ENCODE results near the gene RPS6KC1.
"Not testable (repeated sequence)": the region's sequence is repeated elsewhere in the genome, so short reads cannot be mapped to it uniquely, and the experiment has no call there.

Gene RPS6KC1

GRCh38 chr1:213075725-213076124 is 24.7 kb downstream of the RPS6KC1 start:
- DNase-seq: no peak
- no peaks in the 10 kb centered on the region for H3K27me3 Mint-ChIP-seq
- H3K4me3 Mint-ChIP-seq: no peak overlapping the region
- H3K4me1 Mint-ChIP-seq: peaks cover 5% of the 10 kb centered on the region
- H3K27ac Mint-ChIP-seq: no peak overlapping the region
- no peaks in the 10 kb centered on the region for H3K9me3 Mint-ChIP-seq
- no peak for ATAC-seq

DNA sequence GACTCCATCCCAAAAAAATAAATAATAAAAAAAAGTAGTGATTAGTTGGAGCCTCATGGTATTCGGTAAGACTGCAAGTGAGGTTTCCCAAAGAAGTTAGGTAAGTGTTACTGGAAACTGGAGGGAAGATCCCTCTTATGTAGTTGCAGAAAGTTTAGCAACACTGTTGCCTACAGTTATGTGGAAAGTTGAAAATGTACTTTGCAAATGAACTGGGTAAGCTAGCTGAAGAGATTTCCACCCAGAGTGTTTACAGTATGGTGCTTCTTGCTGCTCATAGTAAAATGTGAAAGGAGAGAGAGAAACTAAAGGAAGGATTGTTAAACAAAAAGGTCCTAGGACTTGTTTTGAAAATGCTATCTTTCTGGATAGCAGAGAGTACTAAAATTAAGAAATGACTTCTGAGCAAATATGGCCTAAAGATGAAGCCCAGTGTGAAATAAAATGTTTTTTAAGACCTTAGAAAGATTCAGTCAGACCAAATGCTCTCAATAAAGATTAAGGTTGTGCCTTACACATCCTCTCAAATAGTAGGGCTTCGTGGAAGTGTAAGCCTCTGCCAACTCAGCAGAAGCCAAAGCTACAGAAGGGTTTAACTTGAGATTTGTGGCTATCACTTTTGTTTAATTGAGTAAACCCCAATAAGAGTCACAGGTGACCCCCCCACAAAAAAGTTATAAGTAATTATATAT is 31.5 kb downstream of the RPS6KC1 start:
- ATAC-seq: peak; percentile 48
- H3K4me3 Mint-ChIP-seq: peak overlapping the region in 1 of 2 donors; percentile 58
- peak overlapping the region; percentile 29 to 84 for H3K27ac Mint-ChIP-seq
- no peak for DNase-seq
- H3K27me3 Mint-ChIP-seq: no peaks in the 10 kb centered on the region
- peaks cover 23% of the 10 kb centered on the region for H3K4me1 Mint-ChIP-seq
- no peaks in the 10 kb centered on the region for H3K9me3 Mint-ChIP-seq

GRCh38 chr1:213083112-213083445 is 32.0 kb downstream of the RPS6KC1 start:
- Mint-ChIP-seq H3K27ac (no peak overlapping the region), H3K4me3 (no peak overlapping the region)

GRCh38 chr1:213087911-213088310 is 36.9 kb downstream of the RPS6KC1 start:
- no peaks in the 10 kb centered on the region for H3K9me3 Mint-ChIP-seq
- H3K4me3 Mint-ChIP-seq: no peak overlapping the region
- peak overlapping the region in 1 of 2 donors; percentile 70 for H3K27ac Mint-ChIP-seq
- ATAC-seq (no peak), DNase-seq (no peak)
- peaks cover 8% of the 10 kb centered on the region for H3K4me1 Mint-ChIP-seq
- no peaks in the 10 kb centered on the region for H3K27me3 Mint-ChIP-seq

More at GRCh38 chr1:213083112-213083445, 32.0 kb downstream of the RPS6KC1 start:
- Mint-ChIP-seq H3K9me3 (no peaks in the 10 kb centered on the region), H3K27me3 (no peaks in the 10 kb centered on the region), H3K4me1 (peaks cover 23% of the 10 kb centered on the region)
- DNase-seq (peak in 1 of 2 donors; percentile 25), ATAC-seq (peak; percentile 74)

DNA sequence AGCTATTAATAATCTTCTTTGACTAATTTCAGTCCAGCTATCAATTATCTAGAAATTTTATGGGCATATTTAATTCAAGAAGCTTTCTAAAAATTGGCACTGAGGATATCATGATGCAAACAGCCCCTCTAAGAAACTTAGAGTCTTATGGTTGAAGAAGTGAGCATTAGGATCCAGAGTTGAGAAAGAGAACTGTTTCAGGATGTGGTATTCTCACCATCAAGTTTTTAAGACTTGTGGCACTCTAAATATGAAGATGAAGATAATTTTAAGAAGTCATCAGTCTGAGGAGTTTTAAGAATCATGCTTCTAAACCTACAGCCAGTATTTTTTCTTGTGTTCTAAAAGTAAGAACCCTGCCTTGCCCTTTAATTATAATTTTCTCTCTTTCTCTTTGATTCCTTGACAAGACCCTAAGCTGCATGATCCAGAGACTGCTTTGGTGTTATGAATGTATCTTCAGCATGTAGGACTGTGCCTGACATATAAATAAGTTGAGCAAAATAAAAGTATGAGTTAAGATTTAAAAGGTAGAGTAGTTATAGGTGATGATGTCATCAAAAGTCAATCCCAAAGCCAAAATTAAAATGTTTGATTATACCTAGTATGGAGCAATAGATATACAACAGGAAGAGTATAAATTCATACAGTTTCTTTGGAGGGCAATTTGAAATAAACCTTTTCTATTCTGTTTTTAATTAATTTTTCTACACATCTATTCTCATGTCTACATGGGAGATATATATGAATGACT is 39.1 kb downstream of the RPS6KC1 start:
- H3K4me1 Mint-ChIP-seq: no peaks in the 10 kb centered on the region
- H3K4me3 Mint-ChIP-seq: no peak overlapping the region
- H3K9me3 Mint-ChIP-seq: no peaks in the 10 kb centered on the region
- no peak overlapping the region for H3K27ac Mint-ChIP-seq
- no peak for ATAC-seq
- H3K27me3 Mint-ChIP-seq: no peaks in the 10 kb centered on the region
- no peak for DNase-seq

DNA sequence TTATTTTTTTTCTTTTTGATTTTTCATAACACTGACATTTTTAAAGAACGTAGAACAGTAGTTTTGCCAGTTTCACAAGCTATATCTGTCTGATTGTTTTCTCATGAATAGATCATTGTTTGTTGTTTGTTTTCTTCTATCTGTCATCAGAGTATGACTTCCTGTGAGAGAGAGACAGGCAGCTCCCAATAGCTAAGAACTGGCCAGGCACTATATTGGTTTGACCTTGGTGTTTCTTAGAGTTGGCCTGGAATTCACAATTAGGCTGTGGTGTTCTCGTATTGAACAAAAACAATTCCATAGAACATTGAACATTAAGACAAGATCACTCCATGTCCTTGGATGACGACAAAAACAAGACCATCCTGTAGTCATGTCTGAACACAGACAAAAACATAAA is 43.4 kb downstream of the RPS6KC1 start:
- DNase-seq (no peak), ATAC-seq (no peak)
- Mint-ChIP-seq H3K9me3 (no peaks in the 10 kb centered on the region), H3K4me3 (no peak overlapping the region), H3K27ac (no peak overlapping the region), H3K4me1 (no peaks in the 10 kb centered on the region), H3K27me3 (no peaks in the 10 kb centered on the region)

DNA sequence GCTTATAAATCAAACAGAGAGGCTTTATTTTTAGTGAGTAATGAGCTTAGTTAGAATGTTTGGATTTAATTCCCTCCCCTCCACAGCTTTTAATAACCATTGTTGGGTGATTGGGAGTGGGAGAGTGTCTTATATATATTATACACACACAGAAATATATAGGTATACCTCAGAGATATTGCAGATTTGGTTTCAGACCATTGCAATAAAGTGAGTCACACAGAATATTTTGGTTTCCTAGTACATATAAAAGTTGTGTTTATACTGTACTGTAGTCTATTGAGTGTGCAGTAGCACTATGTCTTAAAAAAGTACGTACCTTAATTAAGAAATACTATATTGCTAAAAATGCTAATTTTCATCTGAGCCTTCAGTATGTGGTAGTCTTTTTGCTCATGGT is 44.4 kb downstream of the RPS6KC1 start:
- Mint-ChIP-seq H3K27me3 (no peaks in the 10 kb centered on the region), H3K4me1 (no peaks in the 10 kb centered on the region), H3K27ac (no peak overlapping the region), H3K4me3 (no peak overlapping the region), H3K9me3 (no peaks in the 10 kb centered on the region)
- DNase-seq (no peak), ATAC-seq (no peak)

GRCh38 chr1:213099682-213100399 is 48.8 kb downstream of the RPS6KC1 start:
- no peaks in the 10 kb centered on the region for H3K9me3 Mint-ChIP-seq
- ATAC-seq (no peak), DNase-seq (no peak)
- H3K4me1 Mint-ChIP-seq: peaks cover 5% of the 10 kb centered on the region
- no peak overlapping the region for H3K4me3 Mint-ChIP-seq
- no peak overlapping the region for H3K27ac Mint-ChIP-seq
- no peaks in the 10 kb centered on the region for H3K27me3 Mint-ChIP-seq

GRCh38 chr1:213100565-213100964 is 49.5 kb downstream of the RPS6KC1 start:
- not testable (repeated sequence) for DNase-seq, H3K4me3 Mint-ChIP-seq, H3K27ac Mint-ChIP-seq, H3K9me3 Mint-ChIP-seq, H3K4me1 Mint-ChIP-seq, ATAC-seq, H3K27me3 Mint-ChIP-seq

DNA sequence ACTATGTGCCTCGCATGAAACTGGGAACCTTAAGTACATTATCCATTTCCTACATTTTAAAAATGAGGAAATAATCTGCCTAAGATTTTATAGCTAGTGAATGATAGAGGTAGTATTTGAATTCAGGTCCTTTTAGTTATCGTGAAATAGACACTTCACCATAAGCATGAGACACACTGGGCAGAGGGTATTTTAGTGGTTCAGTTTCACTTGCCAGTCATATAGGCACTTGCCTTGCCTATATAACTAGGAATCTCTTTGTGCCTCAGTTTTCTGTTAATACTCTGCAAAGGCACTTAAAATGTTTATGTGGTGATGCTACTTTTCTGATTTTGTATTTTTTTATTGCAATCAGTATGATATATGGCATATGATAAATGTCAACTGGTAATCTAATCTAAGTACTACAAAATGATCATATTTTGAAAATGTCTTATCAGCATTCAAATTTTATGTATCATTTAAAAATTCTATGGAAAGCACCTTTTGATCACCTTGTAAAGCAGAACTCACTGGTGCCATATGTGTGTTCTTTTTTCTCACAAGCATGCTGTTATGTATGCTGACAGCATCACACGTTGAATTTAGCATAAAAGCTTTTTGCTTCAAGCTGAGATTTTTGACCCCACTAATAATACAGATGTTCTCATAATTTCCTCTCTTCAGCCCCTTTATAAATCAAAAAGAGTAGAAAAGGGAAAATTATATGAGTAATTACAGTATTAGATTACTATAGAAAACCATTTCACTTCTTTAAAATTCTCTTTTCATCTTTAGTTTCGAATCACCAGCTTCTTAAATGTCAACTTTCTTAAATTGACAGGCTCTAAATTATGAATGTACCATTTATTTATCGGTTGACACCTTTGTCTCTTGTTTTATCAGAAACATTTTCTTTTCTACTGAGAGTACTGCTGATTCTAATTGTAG is 52.6 kb downstream of the RPS6KC1 start:
- Mint-ChIP-seq H3K4me1 (peaks cover 5% of the 10 kb centered on the region), H3K27me3 (no peaks in the 10 kb centered on the region), H3K27ac (no peak overlapping the region), H3K4me3 (no peak overlapping the region), H3K9me3 (peaks cover 0 to 6% of the 10 kb centered on the region in 2 donors)
- DNase-seq (no peak), ATAC-seq (no peak)

- Mint-ChIP-seq H3K27ac (no peak overlapping the region), H3K4me3 (no peak overlapping the region), H3K4me1 (peaks cover 5% of the 10 kb centered on the region), H3K9me3 (peaks cover 0 to 6% of the 10 kb centered on the region in 2 donors), H3K27me3 (no peaks in the 10 kb centered on the region)
- ATAC-seq (no peak), DNase-seq (no peak)
These were observed 53.6 kb downstream of the RPS6KC1 start for GRCh38 chr1:213104604-213105003.

GRCh38 chr1:213106298-213106697 is 55.3 kb downstream of the RPS6KC1 start:
- Mint-ChIP-seq H3K27me3 (no peaks in the 10 kb centered on the region), H3K4me3 (no peak overlapping the region), H3K27ac (no peak overlapping the region), H3K9me3 (peaks cover 0 to 6% of the 10 kb centered on the region in 2 donors), H3K4me1 (peaks cover 15% of the 10 kb centered on the region)
- no peak for DNase-seq
- no peak for ATAC-seq

GRCh38 chr1:213107613-213108012 is 56.6 kb downstream of the RPS6KC1 start:
- peaks cover 21% of the 10 kb centered on the region for H3K4me1 Mint-ChIP-seq
- H3K27me3 Mint-ChIP-seq: no peaks in the 10 kb centered on the region
- no peak overlapping the region for H3K4me3 Mint-ChIP-seq
- H3K27ac Mint-ChIP-seq: no peak overlapping the region
- ATAC-seq (no peak), DNase-seq (no peak)
- peaks cover 0 to 6% of the 10 kb centered on the region in 2 donors for H3K9me3 Mint-ChIP-seq

DNA sequence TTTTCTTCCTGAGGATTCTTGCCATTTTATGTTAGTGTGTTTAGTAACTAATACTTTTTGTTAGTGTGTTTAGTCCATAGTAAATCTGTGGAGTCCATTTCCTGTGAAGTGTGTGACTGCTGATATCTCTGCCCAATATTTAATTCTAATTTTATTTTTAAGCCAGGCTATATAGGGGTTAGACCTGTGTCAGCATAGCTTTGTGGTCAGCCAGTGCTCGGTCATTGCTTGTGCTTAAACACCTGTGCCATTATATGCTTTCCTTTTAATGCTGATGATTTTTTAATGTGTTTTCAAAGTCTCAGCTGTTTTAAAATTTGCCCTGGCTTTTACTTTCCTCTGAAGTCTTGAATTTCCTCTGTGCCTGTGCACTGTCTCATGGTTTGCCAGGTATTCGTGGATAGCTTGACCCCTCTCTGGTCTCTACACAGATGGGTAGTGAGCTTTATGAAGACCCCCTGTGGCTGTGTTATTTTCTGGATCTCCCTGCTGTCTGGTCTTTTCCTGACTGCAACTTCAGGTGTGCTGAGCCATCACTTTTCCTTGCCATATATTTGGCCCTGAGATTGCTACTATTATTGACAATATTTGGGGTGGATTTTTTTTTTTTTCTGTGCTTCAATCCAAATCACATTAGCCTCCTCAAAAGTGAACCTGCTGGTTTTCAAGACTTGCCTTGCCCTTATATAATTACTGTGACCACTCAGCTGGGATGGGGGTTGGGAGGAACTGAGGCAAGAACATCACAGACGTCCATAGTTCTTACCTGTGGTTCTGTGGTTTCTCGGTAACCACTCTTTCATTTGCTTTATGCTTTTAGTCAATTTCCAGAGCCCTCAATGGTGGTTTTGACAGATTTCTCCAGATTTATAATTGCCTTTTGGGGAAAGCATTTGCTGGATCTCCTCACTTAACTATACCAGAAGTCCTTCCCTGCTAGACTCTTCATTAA is 59.6 kb downstream of the RPS6KC1 start:
- H3K27ac Mint-ChIP-seq: peak overlapping the region in 1 of 2 donors; percentile 52
- peaks cover 0 to 6% of the 10 kb centered on the region in 2 donors for H3K9me3 Mint-ChIP-seq
- no peaks in the 10 kb centered on the region for H3K27me3 Mint-ChIP-seq
- peak; percentile 65 for ATAC-seq
- H3K4me1 Mint-ChIP-seq: peaks cover 15% of the 10 kb centered on the region
- DNase-seq: no peak
- H3K4me3 Mint-ChIP-seq: no peak overlapping the region

Data from stimulated activated naive CD8-positive, alpha-beta T cell treated with anti-CD3 and anti-CD28 coated beads, Interleukin-15, amount 100 ng/mL, for 72 hours (primary cell).